Natural killer cell treated with Interleukin-12 subunit alpha and Interleukin-12 subunit beta and Interleukin-15 and Interleukin-18, amount 100 ng/mL, for 72 hours (primary cell): ENCODE data around the gene RHBDD3. TPM values are rescaled to one million over a fixed set of nuclear protein-coding genes. Genes with fewer than 3 reads are reported as not detected.

Source experiments
- ATAC-seq, 2 donors: fragments of 150-1000 bp; cut with Tn5 transposase in 1 of 2; sonication (Bioruptor Pico), chemical (Tn5 transposase) in 1 of 2; 2 replicates each; pipeline ENCODE4 v1.10.0; 2021
- DNase-seq: peaks from one replicate; pipeline ENCODE4 v3.0.0; 2022; ENCODE audit warnings: low spot score
- H3K27ac Mint-ChIP-seq, 2 donors: 1 replicate in 1 of 2; 2 replicates in 1 of 2; pipeline ENCODE4 v1.8.0; 2022; ENCODE audit warnings: mixed read lengths in 2 of 2, mild to moderate bottlenecking in 1 of 2, moderate library complexity in 1 of 2
- H3K27me3 Mint-ChIP-seq, 2 donors: 1 replicate in 1 of 2; 2 replicates in 1 of 2; pipeline ENCODE4 v1.8.0; 2022; ENCODE audit warnings: mixed read lengths in 2 of 2
- H3K36me3 Mint-ChIP-seq: one replicate; pipeline ENCODE4 v1.8.0; 2022; ENCODE audit warnings: mixed read lengths
- H3K4me1 Mint-ChIP-seq, 2 donors: 1 replicate in 1 of 2; 2 replicates in 1 of 2; pipeline ENCODE4 v1.8.0; 2022; ENCODE audit warnings: low read depth in 2 of 2, mixed read lengths in 2 of 2, mild to moderate bottlenecking in 1 of 2
- H3K4me3 Mint-ChIP-seq: one replicate; pipeline ENCODE4 v1.8.0; 2022; ENCODE audit warnings: mixed read lengths
- H3K9me3 Mint-ChIP-seq: 2 replicates; pipeline ENCODE4 v1.8.0; 2022; ENCODE audit warnings: mixed read lengths
- total RNA-seq, 2 donors: library from RNA; stranded (reverse); gene quantifications; one replicate each; pipeline ENCODE4 v1.2.3, GENCODE V29; 2022

Gene RHBDD3
- total RNA-seq, 2 donors from 2014 or later, result 33.6 to 69.0 TPM

DNA sequence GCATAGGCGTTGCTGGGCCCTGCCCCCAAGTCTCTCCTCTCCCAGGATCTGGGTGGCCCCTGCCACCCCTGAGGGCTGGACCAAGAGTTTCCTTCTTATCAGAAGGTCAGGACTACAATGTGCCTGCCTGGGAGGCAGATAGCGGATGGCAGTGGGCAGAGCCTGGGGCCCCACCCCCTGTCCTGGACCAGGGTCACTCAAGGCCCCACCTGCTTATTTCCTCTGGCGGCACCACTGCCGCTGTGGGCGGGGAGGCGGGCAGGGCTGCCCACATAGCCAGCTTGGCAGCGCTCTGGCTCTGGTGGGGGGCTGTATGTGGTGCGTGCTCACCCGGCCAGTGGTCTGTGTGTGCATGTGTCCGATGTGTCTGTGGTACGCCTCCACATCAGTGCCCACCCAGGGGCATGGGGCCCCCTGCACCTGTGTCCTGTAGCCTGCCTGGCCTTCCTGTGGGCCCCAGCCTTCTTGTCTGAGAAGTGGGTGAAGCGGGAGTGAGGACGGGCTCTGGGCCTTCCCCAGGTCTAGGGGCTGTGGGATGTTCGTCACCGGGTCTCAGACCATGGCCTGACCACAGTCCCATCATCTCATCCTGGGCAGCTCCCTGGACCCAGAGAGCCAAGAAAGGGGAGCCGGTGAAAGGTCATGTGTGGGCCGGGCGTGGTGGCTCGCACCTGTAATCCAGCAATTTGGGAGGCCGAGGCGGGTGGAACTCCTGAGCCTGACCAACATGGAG lies 41.7 kb upstream of the RHBDD3 start:
- peaks cover 21 to 26% of the 10 kb centered on the region in 2 donors for H3K27me3 Mint-ChIP-seq
- H3K4me1 Mint-ChIP-seq, result peaks cover 6 to 23% of the 10 kb centered on the region in 2 donors

GRCh38 chr22:29308791-29309262 lies 41.0 kb upstream of the RHBDD3 start:
- Mint-ChIP-seq H3K4me1 (peaks cover 0 to 21% of the 10 kb centered on the region in 2 donors), H3K36me3 (no peaks in the 10 kb centered on the region), H3K27me3 (peaks cover 15 to 20% of the 10 kb centered on the region in 2 donors), H3K9me3 (no peaks in the 10 kb centered on the region), H3K27ac (no peak overlapping the region), H3K4me3 (no peak overlapping the region)
- no peak for DNase-seq
- peak in 1 of 2 donors; percentile 29 for ATAC-seq

More for the DNA sequence above, 41.7 kb upstream of the RHBDD3 start:
- ATAC-seq, result no peak
- Mint-ChIP-seq H3K4me3 (no peak overlapping the region), H3K27ac (no peak overlapping the region), H3K9me3 (no peaks in the 10 kb centered on the region), H3K36me3 (no peaks in the 10 kb centered on the region)
- DNase-seq, result no peak

DNA sequence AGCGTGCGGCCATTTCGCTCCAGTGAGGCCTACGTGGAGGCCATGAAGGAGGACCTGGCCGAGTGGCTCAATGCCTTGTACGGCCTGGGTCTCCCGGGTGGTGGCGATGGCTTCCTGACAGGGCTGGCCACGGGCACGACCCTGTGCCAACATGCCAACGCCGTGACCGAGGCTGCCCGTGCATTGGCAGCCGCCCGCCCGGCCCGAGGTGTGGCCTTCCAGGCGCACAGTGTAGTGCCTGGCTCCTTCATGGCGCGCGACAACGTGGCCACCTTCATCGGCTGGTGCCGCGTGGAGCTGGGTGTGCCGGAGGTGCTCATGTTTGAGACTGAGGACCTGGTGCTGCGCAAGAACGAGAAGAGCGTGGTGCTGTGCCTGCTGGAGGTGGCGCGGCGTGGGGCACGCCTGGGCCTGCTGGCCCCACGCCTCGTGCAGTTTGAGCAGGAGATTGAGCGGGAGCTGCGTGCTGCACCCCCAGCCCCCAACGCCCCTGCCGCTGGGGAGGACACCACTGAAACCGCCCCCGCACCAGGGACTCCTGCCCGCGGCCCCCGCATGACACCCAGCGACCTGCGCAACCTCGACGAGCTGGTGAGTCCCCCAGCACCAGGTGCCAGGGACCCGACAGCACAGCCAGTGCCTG lies 40.5 kb upstream of the RHBDD3 start:
- no peaks in the 10 kb centered on the region for H3K9me3 Mint-ChIP-seq
- ATAC-seq, result no peak
- H3K27ac Mint-ChIP-seq, result no peak overlapping the region
- DNase-seq, result no peak
- peaks cover 0 to 20% of the 10 kb centered on the region in 2 donors for H3K4me1 Mint-ChIP-seq
- no peak overlapping the region for H3K4me3 Mint-ChIP-seq
- peaks cover 11 to 17% of the 10 kb centered on the region in 2 donors for H3K27me3 Mint-ChIP-seq
- no peaks in the 10 kb centered on the region for H3K36me3 Mint-ChIP-seq

DNA sequence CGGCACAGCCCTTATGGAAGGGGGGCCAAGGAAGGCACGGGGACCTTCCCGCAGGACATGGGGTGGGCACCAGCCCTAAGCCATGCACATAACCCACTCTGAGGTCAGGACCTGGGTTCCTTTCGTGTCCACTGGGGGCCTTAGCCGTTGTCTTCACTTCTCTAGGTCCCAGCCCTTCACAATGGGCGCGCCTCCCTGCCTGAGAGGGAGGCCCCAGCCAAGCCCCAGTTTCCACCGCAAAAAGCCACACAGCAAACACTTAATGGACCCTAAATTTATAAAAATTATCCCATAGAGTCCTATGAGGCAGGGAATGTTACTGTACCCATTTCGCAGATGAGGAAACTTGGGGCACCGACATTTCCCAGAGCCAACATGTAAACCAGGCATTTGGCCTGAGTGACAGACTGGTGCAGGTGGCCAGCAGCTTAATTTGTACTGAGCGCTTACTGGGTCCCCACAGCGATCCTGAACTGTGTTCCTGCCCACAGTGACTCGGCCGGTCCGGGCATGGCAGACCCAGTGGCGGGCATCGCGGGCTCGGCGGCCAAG lies 39.9 kb upstream of the RHBDD3 start:
- H3K27me3 Mint-ChIP-seq, result peaks cover 11 to 14% of the 10 kb centered on the region in 2 donors
- no peak for ATAC-seq
- H3K36me3 Mint-ChIP-seq, result no peaks in the 10 kb centered on the region
- H3K4me1 Mint-ChIP-seq, result peaks cover 0 to 18% of the 10 kb centered on the region in 2 donors
- H3K27ac Mint-ChIP-seq, result no peak overlapping the region
- DNase-seq, result no peak
- H3K4me3 Mint-ChIP-seq, result peak overlapping the region; percentile 67
- no peaks in the 10 kb centered on the region for H3K9me3 Mint-ChIP-seq

DNA sequence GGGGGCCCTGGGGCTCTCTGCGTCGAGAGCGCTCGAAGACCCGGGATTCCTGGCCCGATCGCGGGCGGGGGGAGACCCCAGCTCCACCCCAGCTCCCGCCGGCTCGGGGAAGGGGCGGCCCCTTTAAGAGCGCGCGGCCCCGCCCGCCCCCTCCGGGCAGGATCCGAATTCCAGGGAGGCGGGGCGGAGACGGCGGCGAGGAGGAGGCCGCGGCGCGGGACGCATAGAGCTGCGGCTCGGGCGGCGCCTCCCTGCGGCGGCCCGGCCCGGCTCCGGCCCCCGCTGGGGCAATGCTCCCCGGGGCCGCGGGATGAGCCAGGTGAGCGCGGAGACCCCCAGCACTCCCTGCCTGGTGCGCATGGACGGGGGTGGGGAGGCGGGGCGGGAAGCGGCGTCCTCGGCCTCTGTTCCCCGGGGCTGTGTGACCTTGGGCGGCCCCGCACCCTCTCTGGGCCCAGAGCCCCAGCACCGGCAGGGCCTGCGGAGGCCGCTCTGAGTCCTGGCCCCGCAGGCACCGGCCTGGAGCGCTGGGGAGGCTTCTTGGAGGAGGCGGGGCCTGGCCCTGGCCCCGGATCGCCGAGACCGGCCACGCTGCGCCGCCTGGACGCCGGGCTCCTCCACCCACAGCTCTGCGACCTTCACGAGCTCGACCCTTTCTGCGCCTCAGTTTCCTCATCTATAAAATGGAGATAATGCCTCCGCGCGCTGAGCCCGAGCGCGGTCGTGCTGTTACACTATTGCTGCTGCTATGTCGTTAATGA lies 39.2 kb upstream of the RHBDD3 start:
- peaks cover 10 to 11% of the 10 kb centered on the region in 2 donors for H3K27me3 Mint-ChIP-seq
- DNase-seq, result no peak
- peaks cover 0 to 18% of the 10 kb centered on the region in 2 donors for H3K4me1 Mint-ChIP-seq
- no peak overlapping the region for H3K27ac Mint-ChIP-seq
- ATAC-seq, result peak; percentile 29 to 54
- H3K36me3 Mint-ChIP-seq, result no peaks in the 10 kb centered on the region
- no peaks in the 10 kb centered on the region for H3K9me3 Mint-ChIP-seq
- H3K4me3 Mint-ChIP-seq, result peak overlapping the region; percentile 72

GRCh38 chr22:29306175-29306834 lies 38.5 kb upstream of the RHBDD3 start, which contains the start of gene GAS2L1:
Gene GAS2L1, plus strand, starts transcription at chr22:29306650. Its CDS starts 1,456 bp downstream, at chr22:29308106.
- H3K4me1 Mint-ChIP-seq, result peaks cover 0 to 21% of the 10 kb centered on the region in 2 donors
- DNase-seq (no peak), ATAC-seq (peak; percentile 46 to 47)
- no peaks in the 10 kb centered on the region for H3K9me3 Mint-ChIP-seq
- H3K27me3 Mint-ChIP-seq, result peaks cover 9 to 11% of the 10 kb centered on the region in 2 donors
- H3K27ac Mint-ChIP-seq, result no peak within 1 kb of the TSS
- peak within 1 kb of the TSS; percentile 72 for H3K4me3 Mint-ChIP-seq
- H3K36me3 Mint-ChIP-seq, result no peaks in the 10 kb centered on the region

DNA sequence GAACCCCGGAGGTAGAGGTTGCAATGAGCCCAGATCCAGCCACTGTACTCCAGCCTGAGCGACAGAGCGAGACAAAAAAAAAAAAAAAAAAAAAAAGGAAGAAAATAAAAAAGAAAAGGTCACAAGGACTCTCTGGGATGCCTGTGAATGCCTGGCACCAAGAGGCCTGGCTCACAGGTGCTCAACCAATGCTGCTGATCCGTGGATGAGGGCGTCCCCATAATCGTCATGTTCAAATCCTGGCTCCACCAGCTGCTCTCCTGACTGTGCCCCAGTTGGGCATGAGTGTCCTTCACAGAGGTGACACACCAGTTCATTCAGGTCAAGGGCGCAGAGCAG lies 38.0 kb upstream of the RHBDD3 start:
- H3K4me1 Mint-ChIP-seq, result peaks cover 0 to 25% of the 10 kb centered on the region in 2 donors
- H3K9me3 Mint-ChIP-seq, result no peaks in the 10 kb centered on the region
- H3K36me3 Mint-ChIP-seq, result peaks cover 5% of the 10 kb centered on the region
- H3K27ac Mint-ChIP-seq, result no peak overlapping the region
- peak overlapping the region; percentile 72 for H3K4me3 Mint-ChIP-seq
- no peak for ATAC-seq
- H3K27me3 Mint-ChIP-seq, result peaks cover 9 to 11% of the 10 kb centered on the region in 2 donors
- DNase-seq, result no peak

DNA sequence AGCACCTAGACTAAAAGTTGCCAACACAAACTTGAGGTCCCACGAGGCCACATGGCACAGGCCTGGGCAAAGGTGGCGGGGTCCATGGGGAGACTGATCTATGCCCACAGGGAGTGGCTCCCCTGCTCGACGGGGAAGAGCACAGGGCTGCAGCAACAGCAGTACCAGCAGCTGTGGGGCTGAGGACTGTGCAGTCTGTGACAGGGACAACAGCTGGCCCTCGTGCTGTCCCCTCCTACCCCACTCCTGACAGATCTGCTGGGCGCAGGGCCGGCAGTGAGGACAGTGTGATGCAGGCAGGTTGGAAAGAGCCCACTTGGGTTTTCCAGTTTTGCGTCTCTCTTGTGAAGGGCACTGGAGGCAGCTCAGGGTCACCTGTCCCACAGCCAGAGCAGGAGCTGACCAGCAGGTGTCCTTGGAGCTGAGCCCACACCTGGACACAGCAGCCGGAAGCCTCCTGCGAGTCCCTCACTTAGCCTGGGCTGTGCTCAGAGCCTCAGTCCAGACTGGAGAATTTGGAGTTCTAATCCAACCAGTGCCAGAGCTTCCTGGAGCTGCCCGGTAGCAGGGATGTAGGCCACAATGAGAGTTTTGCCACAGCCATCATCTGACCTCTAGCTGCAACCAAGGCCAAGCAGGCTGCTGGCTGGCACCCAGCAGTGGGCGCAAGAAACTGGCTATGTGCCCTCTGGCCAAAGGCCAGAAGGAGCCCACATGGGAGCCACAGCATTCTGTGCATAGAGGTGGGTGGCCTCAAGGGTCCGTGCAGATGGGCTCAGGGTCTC lies 35.1 kb upstream of the RHBDD3 start:
- H3K9me3 Mint-ChIP-seq, result no peaks in the 10 kb centered on the region
- peaks cover 0 to 35% of the 10 kb centered on the region in 2 donors for H3K4me1 Mint-ChIP-seq
- ATAC-seq, result peak in 1 of 2 donors; percentile 7
- H3K36me3 Mint-ChIP-seq, result peaks cover 17% of the 10 kb centered on the region
- DNase-seq, result no peak
- no peak overlapping the region for H3K27ac Mint-ChIP-seq
- H3K27me3 Mint-ChIP-seq, result peaks cover 9 to 11% of the 10 kb centered on the region in 2 donors
- no peak overlapping the region for H3K4me3 Mint-ChIP-seq

DNA sequence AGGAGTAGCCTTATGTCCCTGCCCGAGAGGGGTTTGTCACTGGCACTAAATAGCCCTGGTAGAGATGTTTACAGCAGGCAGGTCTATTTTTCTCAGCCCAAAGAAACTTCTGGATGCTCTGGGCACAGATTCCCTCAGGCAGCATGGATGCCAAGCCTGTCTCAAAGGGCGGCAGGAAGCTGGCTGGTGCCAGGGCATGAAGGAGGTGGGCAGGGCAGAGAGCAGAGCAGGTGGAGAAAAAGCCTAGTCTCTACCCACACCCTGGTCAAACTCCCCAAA lies 34.6 kb upstream of the RHBDD3 start:
- no peak for DNase-seq
- ATAC-seq, result no peak
- Mint-ChIP-seq H3K4me1 (peaks cover 0 to 38% of the 10 kb centered on the region in 2 donors), H3K27ac (no peak overlapping the region), H3K36me3 (peaks cover 22% of the 10 kb centered on the region), H3K9me3 (no peaks in the 10 kb centered on the region), H3K27me3 (peaks cover 7 to 11% of the 10 kb centered on the region in 2 donors), H3K4me3 (no peak overlapping the region)

- ATAC-seq, result no peak
- Mint-ChIP-seq H3K4me3 (no peak overlapping the region), H3K4me1 (peaks cover 0 to 37% of the 10 kb centered on the region in 2 donors), H3K9me3 (no peaks in the 10 kb centered on the region), H3K36me3 (peaks cover 24% of the 10 kb centered on the region), H3K27me3 (peaks cover 6 to 11% of the 10 kb centered on the region in 2 donors), H3K27ac (no peak overlapping the region)
- no peak for DNase-seq
Observed at GRCh38 chr22:29301716-29302401, 34.1 kb upstream of the RHBDD3 start.

GRCh38 chr22:29300807-29301601 lies 33.2 kb upstream of the RHBDD3 start:
- H3K4me3 Mint-ChIP-seq, result no peak overlapping the region
- no peak for ATAC-seq
- H3K27ac Mint-ChIP-seq, result peak overlapping the region in 1 of 2 donors; percentile 63
- no peaks in the 10 kb centered on the region for H3K9me3 Mint-ChIP-seq
- H3K4me1 Mint-ChIP-seq, result peaks cover 0 to 35% of the 10 kb centered on the region in 2 donors
- DNase-seq, result no peak
- peaks cover 6 to 8% of the 10 kb centered on the region in 2 donors for H3K27me3 Mint-ChIP-seq
- H3K36me3 Mint-ChIP-seq, result peaks cover 25% of the 10 kb centered on the region

GRCh38 chr22:29300467-29300806 lies 32.7 kb upstream of the RHBDD3 start:
- ATAC-seq (no peak), DNase-seq (no peak)
- H3K27me3 Mint-ChIP-seq, result peaks cover 2 to 6% of the 10 kb centered on the region in 2 donors
- H3K36me3 Mint-ChIP-seq, result peaks cover 30% of the 10 kb centered on the region
- H3K9me3 Mint-ChIP-seq, result no peaks in the 10 kb centered on the region
- peaks cover 0 to 33% of the 10 kb centered on the region in 2 donors for H3K4me1 Mint-ChIP-seq
- H3K27ac Mint-ChIP-seq, result peak overlapping the region in 1 of 2 donors; percentile 63
- H3K4me3 Mint-ChIP-seq, result no peak overlapping the region
